Measurements from ENCODE around the gene GNE. TPM values are rescaled to one million over a fixed set of nuclear protein-coding genes. Genes with fewer than 3 reads are reported as not detected.
A peak's percentile ranks its signal among the peaks of the same experiment; 100 is the strongest.

GNE gene
- total and polyA plus RNA-seq, 10 of the 15 experiments (the other 5 are each of a cell fraction or from before 2014, with no cell fraction given), result 4.1 to 13.6 (median 10.7) TPM

GRCh38 chr9:36190388-36191289 is 67.6 kb downstream of the GNE start, which contains the start of gene CLTA (continued):
- TF ChIP-seq BCL11A (IDR thresholded peaks at IDR 0.05; ENCODE audit: low read depth, low read length), result no peak

GRCh38 chr9:36189976-36190375 is 68.3 kb downstream of the GNE start:
- no peak for FAIRE-seq
- 8% methylated on average over 9 of the region's 9 CpGs for WGBS (ENCODE audit: insufficient coverage, insufficient replicate concordance, low lambda C conversion rate, missing lambda C conversion rate)
- Histone ChIP-seq H3K4me3 (peak overlapping the region; percentile 86), H3K9me3 (replicated peaks; ENCODE audit: control insufficient read depth, insufficient read depth, low read length) (no peaks in the 10 kb centered on the region), H3K36me3 (ENCODE audit: control insufficient read depth in 2 of 2, insufficient read depth in 2 of 2, low read length in 1 of 2) (peaks cover 0 to 11% of the 10 kb centered on the region in 2 experiments; a peak in 2 of 4 replicates), H3K4me1 (ENCODE audit: control insufficient read depth, insufficient read depth, low read length) (peaks cover 13% of the 10 kb centered on the region), H3K27me3 (replicated peaks in 1 of 2; ENCODE audit: control insufficient read depth in 2 of 2, insufficient read depth in 2 of 2, low read length in 1 of 2) (no peaks in the 10 kb centered on the region), H3K79me2 (ENCODE audit: control insufficient read depth, insufficient read depth, low read length) (peaks cover 42% of the 10 kb centered on the region), H3K27ac (ENCODE audit: control insufficient read depth, insufficient read depth) (peak overlapping the region; percentile 88), H3K9ac (ENCODE audit: control insufficient read depth, insufficient read depth, low read length) (peak overlapping the region; percentile 96), H4K20me1 (ENCODE audit: control insufficient read depth, insufficient read depth) (peaks cover 8% of the 10 kb centered on the region; the same call in 1 of the 2 replicates), H2AFZ (ENCODE audit: control insufficient read depth, low read depth, low read length) (peak overlapping the region; percentile 99), H3K4me2 (ENCODE audit: control insufficient read depth, insufficient read depth) (peak overlapping the region; percentile 85)
- RAD21 ChIA-PET (ENCODE audit: unreplicated experiment), result interaction anchor here (0.9 to 2.9 kb wide), 12 partner anchors 18 to 213 kb away, joined by 3 to 21 read pairs (median 4); partner anchors contain the start of genes GNE and RNF38
- intact Hi-C loops (cut with micrococcal nuclease; ENCODE audit: unreplicated experiment) (loop anchor here (1.0 to 5.0 kb wide), 3 partner anchors 67 to 137 kb away; partner anchors contain the start of gene GNE), in situ Hi-C loops (cut with MboI) (no loop called here)
- SMC1A ChIA-PET (ENCODE audit: uncharacterized antibody, unreplicated experiment), result interaction anchor here (0.6 to 3.1 kb wide), 8 partner anchors 23 to 539 kb away, joined by 3 to 17 read pairs (median 4); partner anchors contain the start of gene GNE
- POLR2A ChIA-PET, result interaction anchor here (0.5 to 1.6 kb wide), 5 partner anchors 13 to 393 kb away, joined by 4 to 8 read pairs (median 4); partner anchors contain the start of gene GNE
- TF ChIP-seq KLF5 (IDR thresholded peaks at IDR 0.05; ENCODE audit: partially characterized antibody) (no peak), BACH1 (IDR thresholded peaks at IDR 0.05; ENCODE audit: borderline replicate concordance) (0 out of 2 replicates have a peak, but pooled peaks have one; percentile 20), BCLAF1 (IDR thresholded peaks at IDR 0.05) (no peak), REST (IDR thresholded peaks at IDR 0.05; ENCODE audit: low read depth, low read length) (no peak), IKZF2 (IDR thresholded peaks at IDR 0.05) (peak in 1 of 2 experiments; percentile 31; a peak in 2 of 4 replicates), PAX8 (IDR thresholded peaks at IDR 0.05) (0 out of 2 replicates have a peak, but pooled peaks have one; percentile 47)
- ATAC-seq, result no peak
- BruUV-seq (replicated peaks), result TSS peak; percentile 97
- CTCF ChIA-PET, result interaction anchor here (0.5 to 3.8 kb wide), 30 partner anchors 9 to 378 kb away, joined by 3 to 40 read pairs (median 4); partner anchors contain the start of genes CCIN and SPAG8
- no peak for DNase-seq (ENCODE audit: low read depth, low spot score)

Measured in GM12878 (cell line).